SK-N-SH treated with all-trans-retinoic acid at 6 μM for 48 hours (cell line): Measurements from ENCODE around the gene RASA3.

Experiments
- ATAC-seq: fragments of 200-7000 bp; cut with Tn5 transposase; 3 replicates; pipeline ENCODE4 v1.9.1; 2020; ENCODE audit warnings: mild to moderate bottlenecking, moderate library complexity
- ARNTL ChIP-seq: fragments of 450-650 bp; formaldehyde crosslinking; IDR thresholded peaks from 2 replicates; pipeline ENCODE4 v1.5.0; 2020; ENCODE audit warnings: low read depth, mild to moderate bottlenecking, moderate library complexity, borderline replicate concordance
- BACH2 ChIP-seq: fragments of 250-450 bp; sonication (Bioruptor Pico); IDR thresholded peaks from 2 replicates; pipeline ENCODE4 v1.9.0; 2021; ENCODE audit warnings: mild to moderate bottlenecking, borderline replicate concordance
- CREB5 ChIP-seq: fragments of 250-450 bp; sonication (Bioruptor Pico); IDR thresholded peaks from 2 replicates; pipeline ENCODE4 v1.5.1; 2020; ENCODE audit warnings: low read depth, mild to moderate bottlenecking, moderate library complexity
- CSDC2 ChIP-seq: fragments of 250-450 bp; sonication (Bioruptor Pico); IDR thresholded peaks from 2 replicates; pipeline ENCODE4 v1.5.0; 2020; ENCODE audit warnings: mild to moderate bottlenecking, moderate library complexity
- ESRRG ChIP-seq: fragments of 250-450 bp; sonication (Bioruptor Pico); IDR thresholded peaks from 2 replicates; pipeline ENCODE4 v1.6.1; 2021; ENCODE audit warnings: mild to moderate bottlenecking
- GLIS3 ChIP-seq: fragments of 250-450 bp; sonication (Bioruptor Pico); IDR thresholded peaks from 2 replicates; pipeline ENCODE4 v1.5.0; 2020; ENCODE audit warnings: mild to moderate bottlenecking, moderate library complexity
- ISL1 ChIP-seq: fragments of 250-450 bp; sonication (Bioruptor Pico); IDR thresholded peaks from 2 replicates; pipeline ENCODE4 v2.1.2; 2022; ENCODE audit warnings: mild to moderate bottlenecking, moderate library complexity
- OSR1 ChIP-seq: fragments of 250-450 bp; sonication (Bioruptor Pico); IDR thresholded peaks from 2 replicates; pipeline ENCODE4 v1.8.0; 2022; ENCODE audit warnings: moderate library complexity, mild to moderate bottlenecking, inconsistent platforms
- PATZ1 ChIP-seq: fragments of 250-450 bp; sonication (Bioruptor Pico); IDR thresholded peaks from 2 replicates; pipeline ENCODE4 v1.8.0; 2020; ENCODE audit warnings: mild to moderate bottlenecking, moderate library complexity, borderline replicate concordance
- PPARA ChIP-seq: fragments of 250-450 bp; sonication (Bioruptor Pico); IDR thresholded peaks from 2 replicates; pipeline ENCODE4 v1.5.0; 2020; ENCODE audit warnings: mild to moderate bottlenecking, borderline replicate concordance
- RARB ChIP-seq: fragments of 250-450 bp; sonication (Bioruptor Pico); IDR thresholded peaks from 2 replicates; pipeline ENCODE4 v1.8.0; 2021; ENCODE audit warnings: mild to moderate bottlenecking, moderate library complexity
- SNAI2 ChIP-seq: fragments of 250-450 bp; sonication (Bioruptor Pico); IDR thresholded peaks from 2 replicates; pipeline ENCODE4 v1.5.0; 2020; ENCODE audit warnings: mild to moderate bottlenecking, moderate library complexity
- TCF4 ChIP-seq: fragments of 250-450 bp; sonication (Bioruptor Pico); IDR thresholded peaks from 2 replicates; pipeline ENCODE4 v1.8.0; 2021; ENCODE audit warnings: mild to moderate bottlenecking, moderate library complexity, borderline replicate concordance
- TOX ChIP-seq: fragments of 250-450 bp; sonication (Bioruptor Pico); IDR thresholded peaks from 2 replicates; pipeline ENCODE4 v1.8.0; 2021; ENCODE audit warnings: mild to moderate bottlenecking, moderate library complexity, borderline replicate concordance
- TSHZ2 ChIP-seq: fragments of 250-450 bp; sonication (Bioruptor Pico); IDR thresholded peaks from 2 replicates; pipeline ENCODE4 v1.5.0; 2020; ENCODE audit warnings: mild to moderate bottlenecking, moderate library complexity
- ZC3H10 ChIP-seq: fragments of 250-450 bp; sonication (Bioruptor Pico); IDR thresholded peaks from 2 replicates; pipeline ENCODE4 v1.5.1; 2021; ENCODE audit warnings: mild to moderate bottlenecking, moderate library complexity
- ZFP3 ChIP-seq: fragments of 250-450 bp; sonication (Bioruptor Pico); IDR thresholded peaks from 2 replicates; pipeline ENCODE4 v1.5.0; 2020; ENCODE audit warnings: mild to moderate bottlenecking, moderate library complexity
- ZFP30 ChIP-seq: fragments of 450-650 bp; formaldehyde crosslinking; IDR thresholded peaks from 2 replicates; pipeline ENCODE4 v1.5.0; 2022; ENCODE audit warnings: mild to moderate bottlenecking, moderate library complexity
- ZNF565 ChIP-seq: fragments of 450-650 bp; formaldehyde crosslinking; conservative IDR thresholded peaks from 2 replicates; pipeline ENCODE4 v1.5.0; 2020; ENCODE audit warnings: low read depth, mild to moderate bottlenecking, moderate library complexity
- ZNF70 ChIP-seq: fragments of 450-650 bp; formaldehyde crosslinking; IDR thresholded peaks from 2 replicates; pipeline ENCODE4 v1.5.0; 2020; ENCODE audit warnings: mild to moderate bottlenecking, moderate library complexity
- ZNF8 ChIP-seq: fragments of 450-650 bp; formaldehyde crosslinking; IDR thresholded peaks from 2 replicates; pipeline ENCODE4 v1.5.0; 2020; ENCODE audit warnings: mild to moderate bottlenecking, moderate library complexity
- TF ChIP-seq, protein P1 (sequence below): fragments of 250-450 bp; sonication (Bioruptor Pico); IDR thresholded peaks from 2 replicates; pipeline ENCODE4 v1.8.0; 2021; ENCODE audit warnings: low read depth, mild to moderate bottlenecking, moderate library complexity, borderline replicate concordance
- TF ChIP-seq, protein P2 (sequence below): fragments of 250-450 bp; sonication (Bioruptor Pico); IDR thresholded peaks from 2 replicates; pipeline ENCODE4 v1.5.1; 2021; ENCODE audit warnings: mild to moderate bottlenecking, moderate library complexity

Gene RASA3

DNA sequence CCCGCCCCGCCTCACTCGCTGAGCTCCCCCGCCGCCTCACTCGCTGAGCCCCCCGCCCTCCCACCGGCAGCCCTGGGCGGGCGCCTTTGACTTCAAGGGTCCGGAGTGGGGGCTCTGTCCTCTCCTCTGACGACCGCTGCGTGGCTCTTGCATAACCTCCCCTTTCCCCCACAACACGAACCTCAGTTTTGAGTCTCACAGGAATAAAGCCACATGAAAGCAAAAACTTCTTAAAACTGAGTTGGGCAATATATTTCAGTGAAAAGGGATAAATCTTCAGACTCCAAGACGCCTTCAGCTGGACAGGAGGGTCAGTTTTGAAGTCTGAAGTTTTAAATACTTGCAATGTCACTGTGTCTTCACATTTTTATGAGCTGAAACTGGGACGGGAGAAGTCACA is 87.9 kb downstream of the RASA3 start:
- no peak for ATAC-seq
- TF ChIP-seq TCF4 (CRISPR knock-in tag) = no peak
- no peak for TF ChIP-seq ZC3H10 (CRISPR knock-in tag)
- TF ChIP-seq SNAI2 (CRISPR knock-in tag) = no peak
- TF ChIP-seq, all 23 proteins: peak for 0

DNA sequence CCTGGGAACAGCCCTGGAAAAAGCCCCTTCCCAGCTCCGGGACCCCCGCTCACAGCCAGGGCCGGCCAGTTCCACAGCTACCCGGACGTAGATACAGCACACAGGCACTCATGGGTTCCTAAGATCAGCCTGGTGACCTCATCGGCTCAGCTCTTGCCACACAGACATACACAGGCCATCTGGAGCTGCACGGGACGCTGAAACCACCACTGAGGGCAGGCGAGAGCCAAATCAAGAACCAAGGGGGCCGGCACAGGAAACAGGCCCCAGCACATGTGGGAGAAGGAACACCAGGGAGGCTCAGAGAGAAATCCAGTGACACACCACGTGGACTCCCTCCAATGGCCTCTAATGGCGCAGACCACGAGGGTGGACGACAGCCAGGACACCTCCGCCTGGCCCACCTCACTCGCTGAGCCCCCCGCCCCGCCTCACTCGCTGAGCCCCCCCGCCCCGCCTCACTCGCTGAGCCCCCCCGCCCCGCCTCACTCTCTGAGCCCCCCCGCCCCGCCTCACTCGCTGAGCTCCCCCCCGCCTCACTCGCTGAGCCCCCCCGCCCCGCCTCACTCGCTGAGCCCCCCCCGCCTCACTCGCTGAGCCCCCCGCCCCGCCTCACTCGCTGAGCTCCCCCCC is 88.9 kb downstream of the RASA3 start:
- TF ChIP-seq TSHZ2 (CRISPR knock-in tag) = no peak
- no peak for TF ChIP-seq ESRRG
- no peak for TF ChIP-seq PPARA (CRISPR knock-in tag)
- no peak for TF ChIP-seq TOX (CRISPR knock-in tag)
- TF ChIP-seq ZC3H10 (CRISPR knock-in tag) = no peak
- TF ChIP-seq, protein P1, sequence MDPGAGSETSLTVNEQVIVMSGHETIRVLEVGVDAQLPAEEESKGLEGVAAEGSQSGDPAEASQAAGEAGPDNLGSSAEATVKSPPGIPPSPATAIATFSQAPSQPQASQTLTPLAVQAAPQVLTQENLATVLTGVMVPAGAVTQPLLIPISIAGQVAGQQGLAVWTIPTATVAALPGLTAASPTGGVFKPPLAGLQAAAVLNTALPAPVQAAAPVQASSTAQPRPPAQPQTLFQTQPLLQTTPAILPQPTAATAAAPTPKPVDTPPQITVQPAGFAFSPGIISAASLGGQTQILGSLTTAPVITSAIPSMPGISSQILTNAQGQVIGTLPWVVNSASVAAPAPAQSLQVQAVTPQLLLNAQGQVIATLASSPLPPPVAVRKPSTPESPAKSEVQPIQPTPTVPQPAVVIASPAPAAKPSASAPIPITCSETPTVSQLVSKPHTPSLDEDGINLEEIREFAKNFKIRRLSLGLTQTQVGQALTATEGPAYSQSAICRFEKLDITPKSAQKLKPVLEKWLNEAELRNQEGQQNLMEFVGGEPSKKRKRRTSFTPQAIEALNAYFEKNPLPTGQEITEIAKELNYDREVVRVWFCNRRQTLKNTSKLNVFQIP = no peak
- no peak for TF ChIP-seq ZNF565 (CRISPR knock-in tag)
- TF ChIP-seq RARB (CRISPR knock-in tag) = no peak
- no peak for TF ChIP-seq ISL1 (CRISPR knock-in tag)
- TF ChIP-seq ARNTL (CRISPR knock-in tag) = no peak
- no peak for TF ChIP-seq PATZ1 (CRISPR knock-in tag)
- TF ChIP-seq ZNF8 (CRISPR knock-in tag) = no peak
- TF ChIP-seq BACH2 (CRISPR knock-in tag) = no peak
- TF ChIP-seq ZFP30 (CRISPR knock-in tag) = no peak
- no peak for TF ChIP-seq TCF4 (CRISPR knock-in tag)
- no peak for TF ChIP-seq SNAI2 (CRISPR knock-in tag)
- TF ChIP-seq ZNF70 (CRISPR knock-in tag) = no peak
- TF ChIP-seq CSDC2 = no peak
- no peak for TF ChIP-seq GLIS3 (CRISPR knock-in tag)
- no peak for TF ChIP-seq OSR1 (CRISPR knock-in tag)
- TF ChIP-seq, all 23 proteins: peak for 0
- ATAC-seq = peak; percentile 51

GRCh38 chr13:114042066-114042815 is 90.2 kb downstream of the RASA3 start:
- TF ChIP-seq ZFP3 (no peak), CREB5 (CRISPR knock-in tag) (no peak), ARNTL (CRISPR knock-in tag) (no peak), GLIS3 (CRISPR knock-in tag) (no peak), ZNF565 (CRISPR knock-in tag) (no peak), RARB (CRISPR knock-in tag) (no peak), ESRRG (no peak)
- TF ChIP-seq, protein P2, sequence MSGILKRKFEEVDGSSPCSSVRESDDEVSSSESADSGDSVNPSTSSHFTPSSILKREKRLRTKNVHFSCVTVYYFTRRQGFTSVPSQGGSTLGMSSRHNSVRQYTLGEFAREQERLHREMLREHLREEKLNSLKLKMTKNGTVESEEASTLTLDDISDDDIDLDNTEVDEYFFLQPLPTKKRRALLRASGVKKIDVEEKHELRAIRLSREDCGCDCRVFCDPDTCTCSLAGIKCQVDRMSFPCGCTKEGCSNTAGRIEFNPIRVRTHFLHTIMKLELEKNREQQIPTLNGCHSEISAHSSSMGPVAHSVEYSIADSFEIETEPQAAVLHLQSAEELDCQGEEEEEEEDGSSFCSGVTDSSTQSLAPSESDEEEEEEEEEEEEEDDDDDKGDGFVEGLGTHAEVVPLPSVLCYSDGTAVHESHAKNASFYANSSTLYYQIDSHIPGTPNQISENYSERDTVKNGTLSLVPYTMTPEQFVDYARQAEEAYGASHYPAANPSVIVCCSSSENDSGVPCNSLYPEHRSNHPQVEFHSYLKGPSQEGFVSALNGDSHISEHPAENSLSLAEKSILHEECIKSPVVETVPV = no peak
- TF ChIP-seq, protein P1 = no peak
- no peak for ATAC-seq
